Psoas muscle (tissue), 8 donors: ENCODE measurements around the gene PRR12. TPM values are rescaled to one million over a fixed set of nuclear protein-coding genes. Genes with fewer than 3 reads are reported as not detected.

Experiments
- ATAC-seq, 4 donors: fragments of 200-7000 bp; cut with Tn5 transposase; one replicate each; pipeline ENCODE4 v1.9.1; 2020; ENCODE audit warnings: moderate library complexity in 3 of 4, mild to moderate bottlenecking in 2 of 4
- DNase-seq, 2 donors: peaks; one replicate each; pipeline ENCODE4 v3.0.0-alpha.2; 2020
- H3K27ac ChIP-seq: fragments of 200-600 bp; one replicate; pipeline ENCODE4 v1.8.0; 2022
- H3K27me3 ChIP-seq, 3 donors: fragments of 200-600 bp in 1 of 3; one replicate each; pipeline versions ENCODE4 v1.6.1 to v1.8.0; 2013 to 2022; ENCODE audit warnings: low read length in 2 of 3, mild to moderate bottlenecking in 2 of 3, moderate library complexity in 1 of 3; ENCODE audit not compliant: insufficient read depth in 3 of 3
- H3K36me3 ChIP-seq, 2 donors: fragments of 200-600 bp in 1 of 2; one replicate each; pipeline versions ENCODE4 v1.6.1 to v1.8.0; 2013 to 2022; ENCODE audit warnings: low read depth in 1 of 2, mild to moderate bottlenecking in 1 of 2, moderate library complexity in 1 of 2; ENCODE audit not compliant: insufficient read depth in 1 of 2
- H3K4me1 ChIP-seq: fragments of 200-600 bp; one replicate; pipeline ENCODE4 v1.8.0; 2022
- H3K4me3 ChIP-seq: fragments of 200-600 bp; one replicate; pipeline ENCODE4 v1.8.0; 2022; ENCODE audit warnings: mild to moderate bottlenecking
- H3K9me3 ChIP-seq: fragments of 200-600 bp; one replicate; pipeline ENCODE4 v1.8.0; 2022
- WGBS, 3 donors: extraction: QIAGEN DNeasy Blood & Tissue Kit; methylation state at CpG; one replicate each; pipeline versions ENCODE4 v1.1.6 to v1.1.7; 2013; 5-methylcytosine and 5-hydroxymethylcytosine counted together
- intact Hi-C, 2 donors: fragments of 100-400 bp; cut with DNase I; formaldehyde crosslinking; loops; one replicate each; pipeline versions ENCODE4 v1.11.0 to v1.14.2; 2022
- polyA plus RNA-seq, 3 donors: library from polyadenylated mRNA; stranded (reverse); fragments of 200-250 nt; gene quantifications; one replicate each; pipeline ENCODE4 v1.2.3, GENCODE V29; 2013
- total RNA-seq, 4 donors: library from RNA; stranded (reverse); fragmentation: NEBNext Ultra II Directional in 2 of 4; extraction: Animal tissue kit (Norgen Biotek cat#: 25700) in 2 of 4; gene quantifications; one replicate each; pipeline versions ENCODE4 v1.2.1 to v1.2.4, GENCODE V29; 2021 to 2023
- TF ChIP-seq, protein P1 (sequence below): fragments of 200-600 bp; IDR thresholded peaks from one replicate; pipeline ENCODE4 v1.8.0; 2022; ENCODE audit warnings: antibody characterized with exemption
- donor health status: healthy with polysubstance abuse.
- donor health status: DM: no; HTN: no; CAD: no; lungs with moderate emphysema.
- donor health status: Bipolar disorder and iron deficiency.
- donor health status: healthy.
- donor health status: DM: yes; HTN: yes; CAD: no.
- donor health status: DM: no; HTN: no; CAD: no.
- donor health status: DM: no; HTN: no; CAD: no.
- donor health status: DM: yes; HTN: yes; CAD: no.

The PRR12 gene
- total and polyA plus RNA-seq, 7 donors: 2.3 to 15.1 (median 7.1) TPM

- Histone ChIP-seq H3K4me1 (peaks cover 5% of the 10 kb centered on the region), H3K4me3 (no peak overlapping the region), H3K9me3 (no peaks in the 10 kb centered on the region), H3K36me3 (peaks cover 0 to under 1% of the 10 kb centered on the region in 2 donors), H3K27ac (no peak overlapping the region), H3K27me3 (no peaks in the 10 kb centered on the region)
- TF ChIP-seq, protein P1, sequence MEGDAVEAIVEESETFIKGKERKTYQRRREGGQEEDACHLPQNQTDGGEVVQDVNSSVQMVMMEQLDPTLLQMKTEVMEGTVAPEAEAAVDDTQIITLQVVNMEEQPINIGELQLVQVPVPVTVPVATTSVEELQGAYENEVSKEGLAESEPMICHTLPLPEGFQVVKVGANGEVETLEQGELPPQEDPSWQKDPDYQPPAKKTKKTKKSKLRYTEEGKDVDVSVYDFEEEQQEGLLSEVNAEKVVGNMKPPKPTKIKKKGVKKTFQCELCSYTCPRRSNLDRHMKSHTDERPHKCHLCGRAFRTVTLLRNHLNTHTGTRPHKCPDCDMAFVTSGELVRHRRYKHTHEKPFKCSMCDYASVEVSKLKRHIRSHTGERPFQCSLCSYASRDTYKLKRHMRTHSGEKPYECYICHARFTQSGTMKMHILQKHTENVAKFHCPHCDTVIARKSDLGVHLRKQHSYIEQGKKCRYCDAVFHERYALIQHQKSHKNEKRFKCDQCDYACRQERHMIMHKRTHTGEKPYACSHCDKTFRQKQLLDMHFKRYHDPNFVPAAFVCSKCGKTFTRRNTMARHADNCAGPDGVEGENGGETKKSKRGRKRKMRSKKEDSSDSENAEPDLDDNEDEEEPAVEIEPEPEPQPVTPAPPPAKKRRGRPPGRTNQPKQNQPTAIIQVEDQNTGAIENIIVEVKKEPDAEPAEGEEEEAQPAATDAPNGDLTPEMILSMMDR: no peak
- DNase-seq: no peak
- no peak for ATAC-seq
- intact Hi-C loops: no loop called here
- 76 to 84% (median 78%) methylated on average over 5 of the region's 5 CpGs for WGBS, 3 donors
Observed at GRCh38 chr19:49544154-49544553, 46.8 kb upstream of the PRR12 start.

DNA sequence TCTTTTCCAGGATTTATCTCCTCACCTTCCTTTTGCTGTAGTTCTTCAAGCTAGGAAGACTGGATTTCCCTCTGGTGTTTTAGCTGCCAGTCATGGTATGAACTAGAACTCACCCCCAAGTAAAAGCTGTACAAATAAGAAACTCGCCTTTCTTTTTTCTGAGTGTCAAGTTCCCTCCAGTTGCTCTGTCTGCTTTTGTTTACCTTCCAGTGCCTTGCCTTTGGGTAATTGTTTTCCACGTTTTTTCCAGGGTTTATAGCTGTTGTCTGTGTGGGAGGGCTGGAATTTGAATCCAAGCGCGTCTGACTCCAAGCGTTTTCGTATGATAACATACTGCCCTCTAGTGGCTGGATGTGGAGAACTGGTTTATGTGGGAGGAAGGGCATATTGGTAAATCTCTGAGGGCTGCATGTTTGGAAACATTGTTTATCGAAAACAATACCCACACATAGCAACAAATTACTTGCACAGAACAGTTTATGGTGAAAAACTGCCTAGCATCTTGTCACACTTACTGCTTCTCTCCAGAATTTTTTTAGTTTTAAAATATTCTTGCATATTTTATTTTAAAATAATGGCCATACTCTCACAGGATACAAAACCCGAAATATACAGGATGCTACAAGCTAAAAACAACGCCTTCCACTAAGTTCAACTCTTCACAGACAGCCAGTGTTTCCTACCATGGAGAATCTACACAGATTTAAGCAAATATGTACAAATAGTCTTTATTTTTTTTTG lies 44.0 kb upstream of the PRR12 start:
- TF ChIP-seq, protein P1: peak; percentile 85
- H3K4me1 ChIP-seq: peaks cover 5% of the 10 kb centered on the region
- intact Hi-C loops: loop anchor here (1.0 to 2.0 kb wide), 3 partner anchors 23 to 44 kb away; no protein-coding TSS in a partner anchor
- ATAC-seq (peak; percentile 81 to 95 (median 86)), DNase-seq (no peak)
- no peaks in the 10 kb centered on the region for H3K9me3 ChIP-seq
- H3K27me3 ChIP-seq: no peaks in the 10 kb centered on the region
- H3K36me3 ChIP-seq: peaks cover 0 to 8% of the 10 kb centered on the region in 2 donors
- WGBS, 3 donors: 8 to 9% (median 9%) methylated on average over 9 of the region's 9 CpGs
- H3K27ac ChIP-seq: no peak overlapping the region
- H3K4me3 ChIP-seq: peak overlapping the region; percentile 35

DNA sequence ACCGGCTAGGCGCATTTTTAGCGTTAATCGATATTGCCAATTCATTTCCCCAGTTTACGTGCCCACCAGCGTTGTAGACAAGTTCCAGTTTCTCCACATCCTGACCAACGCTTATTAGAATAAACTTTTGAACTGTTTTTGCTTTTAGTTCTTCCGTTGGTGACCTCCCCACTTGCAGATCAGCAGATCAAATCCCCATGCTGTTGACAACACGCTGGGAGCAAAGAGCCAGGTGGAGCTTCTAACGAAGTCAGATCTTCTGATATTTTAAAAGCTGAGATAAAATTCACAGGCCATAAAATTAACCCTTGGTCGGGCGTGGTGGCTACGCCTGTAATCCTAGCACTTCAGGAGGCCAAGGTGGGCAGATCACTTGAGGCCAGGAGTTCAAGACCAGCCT lies 41.9 kb upstream of the PRR12 start:
- WGBS, 3 donors: 70 to 82% (median 73%) methylated on average over 13 of the region's 13 CpGs

DNA sequence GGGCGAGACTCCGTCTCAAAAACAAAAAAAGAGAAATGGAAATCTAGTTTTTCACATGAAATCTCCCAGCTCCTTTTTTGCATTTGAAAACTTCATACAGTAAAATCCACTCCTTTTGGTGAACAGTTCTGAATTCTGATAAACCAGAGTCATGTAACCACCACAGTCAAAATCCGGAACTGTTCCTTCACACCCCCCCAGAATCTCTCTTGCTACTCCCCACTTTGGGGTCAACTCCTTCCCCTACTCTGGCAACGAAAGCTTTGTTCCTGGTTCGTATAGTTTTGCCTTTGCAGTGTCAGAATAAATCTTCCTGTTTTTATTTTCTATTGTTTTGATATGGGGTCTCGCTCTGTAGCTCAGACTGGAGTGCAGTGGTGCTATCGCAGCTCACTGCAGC lies 39.5 kb upstream of the PRR12 start:
- Histone ChIP-seq H3K27ac (no peak overlapping the region), H3K4me3 (no peak overlapping the region), H3K36me3 (peaks cover 4 to 36% of the 10 kb centered on the region in 2 donors), H3K9me3 (no peaks in the 10 kb centered on the region), H3K4me1 (peaks cover 4% of the 10 kb centered on the region), H3K27me3 (no peaks in the 10 kb centered on the region)
- TF ChIP-seq, protein P1: no peak
- ATAC-seq (no peak), DNase-seq (no peak)
- intact Hi-C loops: no loop called here
- WGBS, 3 donors: 92 to 96% (median 92%) methylated on average over 7 of the region's 7 CpGs

More for the DNA sequence above, 41.9 kb upstream of the PRR12 start:
- no peak for ATAC-seq
- Histone ChIP-seq H3K36me3 (peaks cover 0 to 17% of the 10 kb centered on the region in 2 donors), H3K4me1 (peaks cover 5% of the 10 kb centered on the region), H3K27me3 (no peaks in the 10 kb centered on the region), H3K9me3 (no peaks in the 10 kb centered on the region), H3K4me3 (no peak overlapping the region), H3K27ac (no peak overlapping the region)
- no peak for DNase-seq
- TF ChIP-seq, protein P1: no peak
- intact Hi-C loops: no loop called here

GRCh38 chr19:49552749-49553148 lies 38.2 kb upstream of the PRR12 start:
- no peaks in the 10 kb centered on the region for H3K9me3 ChIP-seq
- H3K4me3 ChIP-seq: no peak overlapping the region
- no peaks in the 10 kb centered on the region for H3K27me3 ChIP-seq
- ATAC-seq: no peak
- H3K4me1 ChIP-seq: no peaks in the 10 kb centered on the region
- 83 to 91% (median 86%) methylated on average over 11 of the region's 11 CpGs for WGBS, 3 donors
- H3K36me3 ChIP-seq: peaks cover 5 to 49% of the 10 kb centered on the region in 2 donors
- TF ChIP-seq, protein P1: no peak
- no peak overlapping the region for H3K27ac ChIP-seq
- no peak for DNase-seq
- intact Hi-C loops: no loop called here
